KMS-11 (cell line): ENCODE data around the gene TCIRG1.

Source experiments
- H2AFZ ChIP-seq: fragments of 200-600 bp; sonication (generic); 2 replicates; pipeline ENCODE4 v1.6.1; 2016; ENCODE audit warnings: antibody characterized with exemption, mixed run types, low read depth
- H3K27ac ChIP-seq: fragments of 200-600 bp; sonication (generic); 2 replicates; pipeline ENCODE4 v1.6.1; 2016; ENCODE audit warnings: mild to moderate bottlenecking, mixed run types
- H3K27me3 ChIP-seq: fragments of 200-600 bp; sonication (generic); 2 replicates; pipeline ENCODE4 v1.6.1; 2017; ENCODE audit warnings: mild to moderate bottlenecking, low read depth, mixed run types, moderate library complexity; ENCODE audit not compliant: insufficient read depth
- H3K36me3 ChIP-seq: fragments of 200-600 bp; sonication (generic); 2 replicates; pipeline ENCODE4 v1.6.1; 2017; ENCODE audit warnings: mild to moderate bottlenecking, mixed run types; ENCODE audit not compliant: insufficient read depth
- H3K4me1 ChIP-seq: fragments of 200-600 bp; sonication (generic); 2 replicates; pipeline ENCODE4 v1.6.1; 2016; ENCODE audit warnings: mild to moderate bottlenecking, low read depth, mixed run types; ENCODE audit not compliant: poor library complexity, severe bottlenecking
- H3K4me2 ChIP-seq: fragments of 200-600 bp; sonication (generic); 2 replicates; pipeline ENCODE4 v1.7.0; 2016; ENCODE audit warnings: mild to moderate bottlenecking, mixed run types
- H3K4me3 ChIP-seq: fragments of 200-600 bp; sonication (generic); IDR thresholded peaks from 2 replicates; pipeline ENCODE4 v1.6.1; 2017; ENCODE audit warnings: low read depth, low read length, mixed read lengths; ENCODE audit not compliant: insufficient read depth
- H3K79me2 ChIP-seq: fragments of 200-600 bp; sonication (generic); 2 replicates; pipeline ENCODE4 v1.6.1; 2016; ENCODE audit warnings: low read depth, mixed run types; ENCODE audit not compliant: insufficient read depth
- H3K9ac ChIP-seq: fragments of 200-600 bp; sonication (generic); 2 replicates; pipeline ENCODE4 v1.6.1; 2016; ENCODE audit warnings: mild to moderate bottlenecking, mixed run types
- H4K20me1 ChIP-seq: fragments of 200-600 bp; sonication (generic); 2 replicates; pipeline ENCODE4 v1.6.1; 2016; ENCODE audit warnings: mild to moderate bottlenecking, mixed run types; ENCODE audit not compliant: insufficient read depth
- CTCF ChIP-seq: fragments of 200-600 bp; sonication (generic); conservative IDR thresholded peaks from 2 replicates; pipeline ENCODE4 v1.6.1; 2017; ENCODE audit warnings: low read depth, mild to moderate bottlenecking, antibody characterized with exemption, low read length, moderate library complexity, mixed read lengths

TCIRG1 gene

DNA sequence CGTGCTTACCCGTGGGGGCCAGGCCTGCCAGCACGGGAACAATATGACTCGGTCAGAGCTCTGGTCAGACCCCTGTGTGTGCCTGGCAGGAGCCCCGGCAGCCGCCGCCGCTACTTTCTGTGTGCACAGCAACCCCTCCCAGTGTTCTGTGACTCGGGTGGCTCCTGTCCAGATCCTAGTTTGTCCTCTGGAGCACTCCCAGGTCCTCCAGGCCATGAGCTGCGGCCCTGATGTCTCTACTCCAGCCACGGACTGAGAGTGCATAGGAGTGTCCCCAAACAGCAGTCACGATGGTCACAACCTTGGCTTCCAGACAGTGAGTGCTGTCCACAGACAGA is 5.1 kb upstream of the TCIRG1 start:
- Histone ChIP-seq H2AFZ (no peak overlapping the region), H3K27ac (no peak overlapping the region), H3K9ac (no peak overlapping the region), H4K20me1 (no peaks in the 10 kb centered on the region), H3K4me1 (peaks cover 24% of the 10 kb centered on the region), H3K4me3 (no peak overlapping the region), H3K4me2 (no peak overlapping the region), H3K27me3 (no peaks in the 10 kb centered on the region), H3K36me3 (no peaks in the 10 kb centered on the region), H3K79me2 (peaks cover 14% of the 10 kb centered on the region; the same call in 1 of the 2 replicates)
- no peak for TF ChIP-seq CTCF

DNA sequence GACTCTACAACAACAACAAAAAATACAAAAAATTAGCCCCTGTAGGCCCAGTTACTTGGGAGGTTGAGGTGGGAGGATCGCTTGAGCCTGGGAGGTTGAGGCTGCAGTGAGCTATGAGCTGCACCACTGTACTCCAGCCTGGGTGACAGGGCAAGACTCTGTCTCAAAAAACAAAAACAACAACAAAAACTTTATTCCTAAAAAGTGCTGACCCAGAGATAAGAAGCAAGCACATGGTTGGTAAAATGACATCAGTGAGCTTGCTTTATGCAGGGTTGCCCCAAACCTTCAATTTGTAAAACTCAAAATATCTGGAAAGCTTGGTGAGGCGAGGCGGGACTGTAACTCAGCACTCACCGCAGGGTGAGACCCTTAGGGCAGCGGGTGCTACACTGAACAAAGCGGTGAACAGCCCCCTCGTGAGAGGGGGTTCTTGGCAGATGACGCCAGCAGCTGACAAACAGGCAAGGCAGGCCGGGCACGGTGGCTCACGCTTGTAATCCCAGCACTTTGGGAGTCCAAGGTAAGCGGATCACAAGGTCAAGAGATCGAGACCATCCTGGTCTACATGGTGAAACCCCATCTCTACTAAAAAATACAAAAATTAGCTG is 3.5 kb upstream of the TCIRG1 start:
- peaks cover 26% of the 10 kb centered on the region; the same call in 1 of the 2 replicates for H3K79me2 ChIP-seq

DNA sequence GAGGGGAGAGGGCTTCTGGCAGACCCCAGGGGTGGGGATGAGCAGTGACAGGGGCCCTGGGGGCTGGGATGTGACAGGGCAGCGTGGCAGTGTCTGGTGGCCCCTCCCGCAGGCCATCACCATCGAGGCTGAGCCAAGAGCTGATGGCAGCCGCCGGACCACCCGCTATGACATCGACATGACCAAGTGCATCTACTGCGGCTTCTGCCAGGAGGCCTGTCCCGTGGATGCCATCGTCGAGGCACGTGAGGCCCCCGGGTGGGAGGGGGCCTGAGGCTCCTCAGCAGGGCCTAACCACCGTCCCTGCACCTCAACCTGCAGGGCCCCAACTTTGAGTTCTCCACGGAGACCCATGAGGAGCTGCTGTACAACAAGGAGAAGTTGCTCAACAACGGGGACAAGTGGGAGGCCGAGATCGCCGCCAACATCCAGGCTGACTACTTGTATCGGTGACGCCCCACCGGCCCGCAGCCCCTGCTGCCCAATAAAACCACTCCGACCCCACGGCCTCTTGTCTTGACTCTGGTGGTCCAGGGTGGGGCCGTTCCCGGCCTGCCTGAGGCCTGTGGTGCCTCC is 2.6 kb upstream of the TCIRG1 start:
- no peaks in the 10 kb centered on the region for H3K27me3 ChIP-seq
- no peak for TF ChIP-seq CTCF
- H3K27ac ChIP-seq = no peak overlapping the region
- H3K36me3 ChIP-seq = no peaks in the 10 kb centered on the region
- no peak overlapping the region for H3K4me3 ChIP-seq
- no peak overlapping the region for H3K4me2 ChIP-seq
- no peak overlapping the region for H2AFZ ChIP-seq
- no peak overlapping the region for H3K9ac ChIP-seq
- H3K79me2 ChIP-seq = peaks cover 21% of the 10 kb centered on the region; the same call in 1 of the 2 replicates
- H4K20me1 ChIP-seq = no peaks in the 10 kb centered on the region
- H3K4me1 ChIP-seq = peaks cover 37% of the 10 kb centered on the region

More for the DNA sequence above, 3.5 kb upstream of the TCIRG1 start:
- Histone ChIP-seq H3K4me1 (peaks cover 31% of the 10 kb centered on the region), H4K20me1 (no peaks in the 10 kb centered on the region), H3K4me2 (no peak overlapping the region), H2AFZ (no peak overlapping the region), H3K9ac (no peak overlapping the region), H3K4me3 (no peak overlapping the region), H3K36me3 (no peaks in the 10 kb centered on the region), H3K27ac (no peak overlapping the region), H3K27me3 (no peaks in the 10 kb centered on the region)
- TF ChIP-seq CTCF = no peak

DNA sequence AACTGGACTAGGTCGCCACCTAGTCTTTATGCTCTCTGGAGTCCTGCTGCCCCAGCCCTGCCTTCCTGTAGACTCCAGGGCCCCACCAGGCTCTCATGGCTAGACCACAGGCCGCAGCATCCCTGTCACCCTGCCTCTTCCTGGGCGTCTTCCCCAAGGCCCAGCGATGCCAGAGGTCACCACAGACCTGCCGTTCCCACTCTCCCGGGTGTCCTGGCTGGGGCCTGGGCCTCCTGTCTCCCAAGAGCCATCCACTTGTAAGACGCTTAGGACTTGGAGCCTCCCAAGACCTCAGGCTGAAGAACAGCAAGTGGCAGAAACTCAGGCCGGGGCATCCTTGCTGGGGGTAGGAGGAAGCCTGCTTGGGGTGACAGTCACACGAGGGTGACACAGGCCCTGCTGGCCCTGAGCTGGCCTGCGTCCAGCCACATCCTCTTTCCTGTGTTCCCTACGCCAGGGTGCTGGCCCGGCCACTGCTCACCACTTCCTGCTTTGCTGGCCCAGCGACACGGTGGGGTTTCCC is 2.0 kb upstream of the TCIRG1 start:
- Histone ChIP-seq H3K4me2 (no peak overlapping the region), H3K9ac (no peak overlapping the region), H3K27ac (no peak overlapping the region), H3K27me3 (no peaks in the 10 kb centered on the region), H3K79me2 (peaks cover 15% of the 10 kb centered on the region; the same call in 1 of the 2 replicates), H3K4me3 (no peak overlapping the region), H3K36me3 (no peaks in the 10 kb centered on the region), H4K20me1 (no peaks in the 10 kb centered on the region), H2AFZ (no peak overlapping the region), H3K4me1 (peaks cover 38% of the 10 kb centered on the region)
- no peak for TF ChIP-seq CTCF
